Cardiac muscle cell (in vitro differentiated cells and primary cell): ENCODE data around the gene PCBD1. TPM values are rescaled to one million over a fixed set of nuclear protein-coding genes. Genes with fewer than 3 reads are reported as not detected.

ENCODE experiments used
- DNase-seq, 2 donors: peaks; one replicate each; pipeline versions ENCODE4 v3.0.0 to v3.0.0-alpha.2; 2010 to 2017; ENCODE audit warnings: low read depth in 1 of 2, low spot score in 1 of 2
- H3K27ac ChIP-seq: fragments of 200-600 bp; sonication (generic); 2 replicates; pipeline ENCODE4 v1.5.1; 2016
- H3K27me3 ChIP-seq: fragments of 200-600 bp; sonication (generic); 2 replicates; pipeline ENCODE4 v1.6.0; 2016; ENCODE audit warnings: control low read depth
- H3K36me3 ChIP-seq: fragments of 200-600 bp; sonication (generic); 2 replicates; pipeline ENCODE4 v1.5.1; 2016; ENCODE audit warnings: control low read depth
- H3K4me1 ChIP-seq: fragments of 200-600 bp; sonication (generic); 2 replicates; pipeline ENCODE4 v1.8.1; 2017; ENCODE audit warnings: low read depth, mild to moderate bottlenecking, mixed run types
- H3K4me3 ChIP-seq: fragments of 200-600 bp; sonication (generic); 2 replicates; pipeline ENCODE4 v1.5.1; 2016; ENCODE audit warnings: mild to moderate bottlenecking
- H3K9me3 ChIP-seq: fragments of 200-600 bp; sonication (generic); 2 replicates; pipeline ENCODE4 v1.5.1; 2017; ENCODE audit warnings: low read depth, mild to moderate bottlenecking, control low read depth
- polyA plus RNA-seq: library from polyadenylated mRNA; unstranded; fragments of >200 nt; fragmentation: Nextera tagmentation; extraction: Ambion mirVana; gene quantifications from 2 replicates; pipeline ENCODE4 v1.2.1, GENCODE V29; 2016
- total RNA-seq: library from RNA; depleted of rRNA; stranded (reverse); fragments of >200 nt; gene quantifications from 2 replicates; pipeline ENCODE4 v1.2.3, GENCODE V29; 2016
- TF ChIP-seq, protein P1 (sequence below): IDR thresholded peaks from 2 replicates; pipeline ENCODE4 v1.5.1; 2012; ENCODE audit warnings: low read depth, mild to moderate bottlenecking, low read length

Gene PCBD1
- total RNA-seq (145 and 174 TPM in 2 replicates), polyA plus RNA-seq (222 and 264 TPM in 2 replicates)

DNA sequence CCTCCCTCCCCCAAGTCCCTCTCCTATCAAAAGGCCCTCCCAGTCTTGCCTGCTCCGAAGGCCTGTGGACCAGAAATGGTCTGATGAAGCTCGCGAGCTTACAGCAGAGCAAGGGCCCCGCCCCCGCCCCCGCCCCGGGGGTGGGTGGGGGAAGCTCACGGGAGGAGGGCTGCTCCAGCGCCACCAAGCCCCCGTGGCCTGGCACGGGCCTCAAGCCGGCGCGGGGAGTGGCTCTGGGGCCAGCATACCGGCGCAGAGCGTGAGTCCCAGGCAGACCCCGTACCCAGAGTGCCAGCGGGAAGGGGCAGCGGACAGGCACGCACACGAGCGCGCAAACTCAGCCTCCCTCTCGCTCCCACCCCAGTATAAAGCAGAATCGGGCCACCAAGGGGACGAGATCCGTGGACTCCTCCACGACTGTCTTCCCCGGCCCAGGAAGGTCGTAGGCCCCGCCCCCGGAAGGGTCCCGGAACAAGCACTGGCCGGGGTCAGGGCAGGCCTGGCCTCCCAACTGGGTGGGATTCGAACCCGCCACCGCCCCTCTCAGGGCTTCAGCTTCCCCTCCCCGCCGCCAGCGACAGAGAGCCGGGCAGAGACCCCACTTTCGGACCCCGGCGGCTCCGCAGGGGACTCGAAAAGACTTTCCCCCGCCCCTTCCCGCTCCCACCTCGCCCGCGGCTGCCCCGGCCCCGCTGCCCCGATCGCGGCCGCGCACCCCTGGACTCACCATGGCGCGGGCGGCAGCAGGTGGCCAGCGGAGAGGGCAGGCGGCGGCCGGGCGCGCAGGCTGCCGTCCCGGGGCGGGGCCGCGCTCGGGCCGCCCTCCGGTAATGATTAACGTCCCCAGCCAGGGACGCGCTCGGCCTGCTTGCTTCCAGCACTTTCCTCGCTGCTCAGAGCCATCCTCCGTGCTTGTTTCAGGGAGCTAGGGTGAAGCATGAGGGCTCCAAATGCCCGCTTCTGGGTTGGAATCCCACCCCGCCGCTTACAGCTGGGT is at the start of gene PCBD1:
TSS of gene PCBD1 (minus strand) at position 762 of the 997 bp plus-strand sequence. CDS start at position 730, 32 bp downstream.
- Histone ChIP-seq H3K4me3 (peak within 1 kb of the TSS; percentile 49), H3K27me3 (no peaks in the 10 kb centered on the region), H3K27ac (peak within 1 kb of the TSS; percentile 94), H3K36me3 (peaks cover 5% of the 10 kb centered on the region), H3K9me3 (no peaks in the 10 kb centered on the region), H3K4me1 (peaks cover 26% of the 10 kb centered on the region)
- TF ChIP-seq, protein P1, sequence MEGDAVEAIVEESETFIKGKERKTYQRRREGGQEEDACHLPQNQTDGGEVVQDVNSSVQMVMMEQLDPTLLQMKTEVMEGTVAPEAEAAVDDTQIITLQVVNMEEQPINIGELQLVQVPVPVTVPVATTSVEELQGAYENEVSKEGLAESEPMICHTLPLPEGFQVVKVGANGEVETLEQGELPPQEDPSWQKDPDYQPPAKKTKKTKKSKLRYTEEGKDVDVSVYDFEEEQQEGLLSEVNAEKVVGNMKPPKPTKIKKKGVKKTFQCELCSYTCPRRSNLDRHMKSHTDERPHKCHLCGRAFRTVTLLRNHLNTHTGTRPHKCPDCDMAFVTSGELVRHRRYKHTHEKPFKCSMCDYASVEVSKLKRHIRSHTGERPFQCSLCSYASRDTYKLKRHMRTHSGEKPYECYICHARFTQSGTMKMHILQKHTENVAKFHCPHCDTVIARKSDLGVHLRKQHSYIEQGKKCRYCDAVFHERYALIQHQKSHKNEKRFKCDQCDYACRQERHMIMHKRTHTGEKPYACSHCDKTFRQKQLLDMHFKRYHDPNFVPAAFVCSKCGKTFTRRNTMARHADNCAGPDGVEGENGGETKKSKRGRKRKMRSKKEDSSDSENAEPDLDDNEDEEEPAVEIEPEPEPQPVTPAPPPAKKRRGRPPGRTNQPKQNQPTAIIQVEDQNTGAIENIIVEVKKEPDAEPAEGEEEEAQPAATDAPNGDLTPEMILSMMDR: no peak
- peak; percentile 55 to 88 for DNase-seq

- TF ChIP-seq, protein P1: no peak
- no peaks in the 10 kb centered on the region for H3K27me3 ChIP-seq
- no peak for DNase-seq
- H3K4me1 ChIP-seq: peaks cover 28% of the 10 kb centered on the region
- no peak overlapping the region for H3K27ac ChIP-seq
- H3K36me3 ChIP-seq: no peaks in the 10 kb centered on the region
- H3K9me3 ChIP-seq: no peaks in the 10 kb centered on the region
- H3K4me3 ChIP-seq: no peak overlapping the region
Measured at GRCh38 chr10:70937661-70938060, 49.3 kb upstream of the PCBD1 start.

- no peak overlapping the region for H3K27ac ChIP-seq
- DNase-seq: no peak
- TF ChIP-seq, protein P1: no peak
- no peaks in the 10 kb centered on the region for H3K27me3 ChIP-seq
- H3K4me3 ChIP-seq: no peak overlapping the region
- H3K9me3 ChIP-seq: no peaks in the 10 kb centered on the region
- peaks cover 24% of the 10 kb centered on the region for H3K4me1 ChIP-seq
- no peaks in the 10 kb centered on the region for H3K36me3 ChIP-seq
Measured at GRCh38 chr10:70936111-70936510, 47.7 kb upstream of the PCBD1 start.

DNA sequence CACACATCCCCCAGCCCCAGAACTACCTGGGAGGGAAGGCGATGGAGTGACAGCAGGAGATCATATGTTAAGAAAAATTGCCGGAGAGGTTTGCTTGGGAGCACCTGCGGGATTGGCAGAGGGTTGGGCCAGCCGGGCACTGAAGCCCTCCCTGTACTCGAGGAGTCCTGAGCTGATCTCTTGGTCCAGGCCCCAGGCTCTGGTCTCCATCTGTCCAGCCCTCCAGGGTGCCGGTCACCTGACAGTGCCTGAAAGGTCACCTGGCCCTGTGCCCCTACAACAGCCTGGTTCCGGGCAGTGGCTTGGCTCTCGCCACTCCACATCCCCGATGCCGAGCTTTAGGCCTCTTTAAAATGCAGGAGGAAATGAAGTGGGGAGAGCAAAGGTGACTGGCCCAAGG is 47.3 kb upstream of the PCBD1 start:
- Histone ChIP-seq H3K9me3 (no peaks in the 10 kb centered on the region), H3K27ac (no peak overlapping the region), H3K4me3 (no peak overlapping the region), H3K4me1 (peaks cover 19% of the 10 kb centered on the region), H3K27me3 (no peaks in the 10 kb centered on the region), H3K36me3 (no peaks in the 10 kb centered on the region)
- TF ChIP-seq, protein P1: no peak
- DNase-seq: no peak

DNA sequence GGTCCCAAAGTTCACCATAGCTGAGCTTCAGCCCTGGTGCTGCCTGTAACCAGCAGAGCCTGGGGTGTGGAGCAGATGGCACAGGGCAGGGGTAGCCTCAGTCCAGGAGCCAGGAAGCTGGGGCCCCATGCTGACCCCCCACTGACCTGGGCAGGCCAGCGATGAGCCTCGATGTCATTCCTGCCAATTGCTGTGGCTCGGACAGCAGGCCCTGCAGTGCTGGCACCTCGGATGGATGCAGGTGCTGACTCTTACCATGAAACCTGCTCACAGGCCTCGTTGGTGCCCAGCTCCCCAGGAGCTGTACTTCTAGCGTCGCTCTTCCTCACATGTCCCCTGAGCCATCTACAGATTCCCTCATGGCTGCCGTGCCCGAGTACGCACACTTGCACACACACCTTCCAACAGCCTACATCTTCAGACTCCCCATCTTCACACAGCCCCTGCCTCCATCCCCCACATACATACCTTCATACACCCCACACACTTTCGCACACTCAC is 46.8 kb upstream of the PCBD1 start:
- no peaks in the 10 kb centered on the region for H3K36me3 ChIP-seq
- no peak overlapping the region for H3K4me3 ChIP-seq
- H3K9me3 ChIP-seq: no peaks in the 10 kb centered on the region
- DNase-seq: no peak
- H3K27me3 ChIP-seq: no peaks in the 10 kb centered on the region
- H3K27ac ChIP-seq: no peak overlapping the region
- TF ChIP-seq, protein P1: no peak
- H3K4me1 ChIP-seq: peaks cover 14% of the 10 kb centered on the region
